M059J (cell line): ENCODE measurements around the gene OPTN. TPM values are rescaled to one million over a fixed set of nuclear protein-coding genes. Genes with fewer than 3 reads are reported as not detected.
"Not testable (repeated sequence)": the region's sequence is repeated elsewhere in the genome, so short reads cannot be mapped to it uniquely, and the experiment has no call there.

Experiments used
- DNase-seq: peaks from one replicate; pipeline ENCODE4 v3.0.0-alpha.2; 2012; ENCODE audit warnings: low read depth
- total RNA-seq: library from RNA; depleted of rRNA; stranded (reverse); fragments of >200 nt; shearing (Covaris generic); gene quantifications from 2 replicates; pipeline ENCODE4 v1.2.3, GENCODE V29; 2014; rRNA removed

The OPTN gene
- total RNA-seq = 15.9 and 33.4 TPM in 2 replicates

- peak; percentile 67 for DNase-seq
Observed at GRCh38 chr10:13099666-13100348, at the start of gene OPTN. OPTN (plus strand) TSS chr10:13100163; CDS start chr10:13109123, 8,960 bp downstream.

GRCh38 chr10:13051126-13051694 is 48.8 kb upstream of the OPTN start:
- DNase-seq = no peak

- DNase-seq = not testable (repeated sequence)
Observed at GRCh38 chr10:13053208-13053607, 46.8 kb upstream of the OPTN start.

GRCh38 chr10:13053794-13054462 is 46.0 kb upstream of the OPTN start:
- no peak for DNase-seq

GRCh38 chr10:13054844-13055243 is 45.1 kb upstream of the OPTN start:
- no peak for DNase-seq

- DNase-seq = peak; percentile 9
Observed at GRCh38 chr10:13056456-13057077, 43.4 kb upstream of the OPTN start.

- no peak for DNase-seq
Observed at GRCh38 chr10:13062803-13063202, 37.2 kb upstream of the OPTN start.

GRCh38 chr10:13066527-13066926 is 33.4 kb upstream of the OPTN start:
- DNase-seq = no peak

GRCh38 chr10:13067431-13067830 is 32.5 kb upstream of the OPTN start:
- DNase-seq = no peak

- DNase-seq = no peak
Observed at GRCh38 chr10:13068071-13068470, 31.9 kb upstream of the OPTN start.

- no peak for DNase-seq
Observed at GRCh38 chr10:13068484-13068883, 31.5 kb upstream of the OPTN start.

- DNase-seq = no peak
Observed at GRCh38 chr10:13072339-13072738, 27.6 kb upstream of the OPTN start.

- DNase-seq = peak; percentile 41
Observed at GRCh38 chr10:13074563-13075451, 25.2 kb upstream of the OPTN start.

- no peak for DNase-seq
Observed at GRCh38 chr10:13078912-13079775, 20.8 kb upstream of the OPTN start.

- no peak for DNase-seq
Observed at GRCh38 chr10:13079776-13080050, 20.2 kb upstream of the OPTN start.

GRCh38 chr10:13080643-13081042 is 19.3 kb upstream of the OPTN start:
- no peak for DNase-seq

GRCh38 chr10:13083700-13084099 is 16.3 kb upstream of the OPTN start:
- DNase-seq = not testable (repeated sequence)

- no peak for DNase-seq
Observed at GRCh38 chr10:13086056-13086455, 13.9 kb upstream of the OPTN start.

GRCh38 chr10:13087601-13087985 is 12.4 kb upstream of the OPTN start:
- DNase-seq = no peak

GRCh38 chr10:13087986-13088618 is 11.9 kb upstream of the OPTN start:
- peak; percentile 63 for DNase-seq
